ENCODE data around the gene NOTUM.
A peak's percentile ranks its signal among the peaks of the same experiment; 100 is the strongest.

NOTUM gene

GRCh38 chr17:81976332-81977210 lies 15.6 kb upstream of the NOTUM start:
- no peak for DNase-seq

DNA sequence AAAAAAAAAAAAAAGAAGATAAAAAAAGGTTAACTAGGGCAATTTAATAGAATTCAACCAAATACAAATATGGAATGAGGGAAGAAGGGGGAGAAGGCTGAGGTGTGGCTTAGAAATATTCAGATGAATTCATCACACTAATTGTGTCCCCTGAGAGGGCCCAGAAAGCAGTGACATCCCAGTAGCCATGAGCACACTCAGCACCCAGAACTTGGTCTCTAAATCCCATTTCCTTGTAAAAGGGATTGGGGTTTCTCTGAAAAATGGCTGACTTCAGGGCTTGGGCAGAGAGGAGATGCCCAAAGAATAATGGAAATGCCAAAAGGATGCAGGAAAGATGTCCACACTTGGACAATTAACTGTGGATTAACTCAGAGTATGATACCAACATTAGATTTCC lies 12.4 kb upstream of the NOTUM start:
- DNase-seq: no peak

DNA sequence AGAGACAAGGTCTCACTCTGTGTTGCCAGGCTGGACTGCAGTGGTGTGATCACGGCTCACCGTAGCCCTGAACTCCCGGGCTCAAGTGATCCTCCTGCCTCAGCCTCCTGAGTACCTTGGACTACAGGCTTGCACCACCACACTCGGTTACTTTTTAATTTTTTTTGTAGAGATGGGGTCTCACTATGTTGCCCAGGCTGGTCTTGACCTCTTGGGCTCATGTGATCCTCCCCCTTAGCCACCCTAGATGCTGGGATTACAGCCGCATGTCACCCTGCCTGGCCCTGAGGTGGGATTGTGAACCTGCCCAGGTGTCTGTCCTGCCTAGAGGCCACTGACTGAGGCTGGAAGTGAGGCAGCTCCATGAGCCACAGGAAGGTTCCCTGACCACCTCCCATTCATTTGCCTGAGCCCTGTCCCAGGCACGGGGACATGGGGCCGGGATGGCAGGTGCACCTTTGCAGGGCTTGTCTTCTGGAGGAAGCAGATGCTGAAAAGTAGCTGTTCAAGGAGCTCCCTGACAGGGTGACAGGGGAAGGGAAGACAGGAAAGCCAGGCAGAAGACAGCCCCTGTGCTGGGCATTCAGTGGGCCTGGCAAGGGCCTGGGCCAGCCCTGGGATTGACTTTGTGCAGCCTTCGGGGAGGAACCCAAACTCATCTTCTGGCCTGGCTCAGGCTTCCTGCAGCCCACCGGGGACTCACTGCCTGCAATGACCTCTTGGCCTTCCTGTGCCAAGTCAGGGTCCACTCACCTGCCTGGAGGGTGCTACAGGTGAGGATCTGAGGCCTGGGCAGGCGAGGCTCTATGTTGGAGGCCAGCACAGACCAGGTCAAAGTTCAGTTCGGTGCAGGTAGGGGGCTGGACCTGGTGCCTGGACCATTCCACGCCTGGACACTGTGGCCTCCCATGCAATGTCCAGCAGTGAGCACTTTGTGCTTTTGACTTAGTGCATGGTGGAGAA lies 8.1 kb upstream of the NOTUM start:
- no peak for DNase-seq

DNA sequence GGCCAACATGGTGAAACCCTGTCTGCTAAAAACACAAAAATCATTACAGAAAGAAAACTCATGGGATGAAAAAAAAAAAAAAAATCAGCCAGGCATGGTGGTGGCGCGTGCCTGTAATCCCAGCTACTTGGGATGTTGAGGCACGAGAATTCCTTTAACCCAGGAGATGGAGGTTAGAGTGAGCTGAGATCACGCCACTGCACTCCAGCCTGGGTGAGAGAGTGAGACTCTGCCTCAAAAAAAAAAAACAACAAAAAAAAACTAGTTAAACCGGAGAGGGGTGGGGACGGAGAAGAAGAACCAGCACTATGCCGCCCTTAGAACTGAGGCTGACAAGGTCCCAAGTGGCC lies 7.4 kb upstream of the NOTUM start:
- no peak for DNase-seq

DNA sequence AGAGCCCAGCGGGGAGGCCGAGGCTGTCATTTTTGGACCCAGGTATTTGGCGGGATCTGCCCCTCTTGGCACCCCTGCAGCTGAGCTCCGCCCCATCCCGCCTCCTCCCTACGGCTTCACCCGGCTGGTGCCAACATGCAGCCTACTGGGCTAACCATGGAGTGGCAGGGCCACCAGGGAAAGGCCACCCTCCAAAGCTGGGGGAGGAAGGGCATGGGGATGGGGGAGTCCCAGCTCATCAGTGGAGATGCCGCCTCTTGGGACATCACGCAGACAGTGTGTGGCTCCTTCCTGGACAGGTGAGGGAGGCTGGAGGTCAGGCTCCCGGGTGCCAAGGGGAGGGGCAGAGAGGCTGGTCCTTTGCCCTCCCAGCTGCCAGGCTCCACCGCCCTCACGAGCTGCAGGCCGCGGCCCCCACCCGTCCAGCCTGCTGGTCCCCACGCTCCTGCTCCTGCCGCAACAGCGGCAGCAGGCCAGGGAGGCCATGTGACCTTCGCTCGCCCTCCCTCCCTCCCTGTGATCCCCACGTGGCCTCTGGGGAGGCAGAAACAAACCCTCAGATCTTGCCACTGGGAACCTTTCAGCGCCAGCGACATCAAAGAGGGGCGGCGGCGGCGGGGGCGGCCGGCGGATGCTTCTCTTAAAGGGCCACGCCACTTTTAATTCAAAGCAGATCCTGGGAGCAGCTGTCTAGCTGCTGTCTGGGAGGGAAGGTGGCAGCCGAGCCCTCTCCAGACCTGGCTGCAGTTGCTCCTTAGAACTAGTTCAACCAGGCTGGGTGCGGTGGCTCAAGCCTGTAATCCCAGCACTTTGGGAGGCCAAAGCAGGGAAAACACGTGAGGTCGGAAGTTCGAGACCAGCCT lies 6.8 kb upstream of the NOTUM start:
- DNase-seq: peak; percentile 89

- DNase-seq: no peak
These were observed 6.2 kb upstream of the NOTUM start for GRCh38 chr17:81967244-81967532.

DNA sequence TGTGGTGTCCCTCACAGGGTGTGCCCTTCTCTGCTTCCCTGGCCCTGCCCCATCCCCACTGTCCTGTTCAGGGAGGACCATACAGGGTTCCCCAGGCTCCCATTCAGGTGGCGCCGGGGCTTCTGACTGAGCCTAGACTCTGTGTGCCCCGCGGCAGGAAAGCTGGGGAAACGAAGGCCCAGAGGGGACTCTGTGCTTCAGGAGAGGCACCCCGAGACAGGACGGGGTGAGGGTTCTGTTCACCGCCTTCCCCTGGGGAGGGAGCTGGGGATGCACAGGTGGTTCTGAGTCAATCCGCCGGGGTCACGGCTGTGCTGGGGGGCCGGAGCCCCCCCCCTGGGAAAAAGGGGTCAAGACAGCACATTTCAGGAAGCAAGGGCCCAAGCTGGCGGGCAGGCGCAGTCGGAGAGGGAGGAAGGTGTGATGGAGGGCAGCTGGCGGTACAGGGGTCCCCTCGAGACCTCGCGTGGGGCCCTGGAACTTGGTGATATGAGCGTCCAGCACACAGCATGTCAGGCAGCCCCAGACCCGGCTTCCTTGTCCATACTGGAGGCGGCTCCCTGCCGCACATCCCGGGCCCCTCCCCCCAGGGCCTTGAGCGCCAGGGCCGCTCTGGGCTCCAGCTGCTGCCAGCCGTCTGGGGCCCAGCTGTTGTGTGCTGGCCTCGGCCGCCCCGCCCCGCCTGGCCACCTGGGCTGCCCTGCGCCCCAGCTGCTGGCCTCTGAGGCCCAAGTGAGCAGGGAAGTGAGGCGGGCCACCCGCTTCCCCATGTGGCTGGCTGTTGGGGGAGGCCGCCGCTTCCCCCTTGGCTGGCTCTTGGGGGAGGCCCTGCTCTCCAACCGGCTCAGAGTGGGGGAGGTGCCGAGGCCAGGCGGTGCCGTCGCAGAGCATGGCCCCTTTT lies 5.6 kb upstream of the NOTUM start:
- peak; percentile 86 for DNase-seq

- DNase-seq: no peak
These were observed 3.3 kb upstream of the NOTUM start for GRCh38 chr17:81964081-81964849.

DNA sequence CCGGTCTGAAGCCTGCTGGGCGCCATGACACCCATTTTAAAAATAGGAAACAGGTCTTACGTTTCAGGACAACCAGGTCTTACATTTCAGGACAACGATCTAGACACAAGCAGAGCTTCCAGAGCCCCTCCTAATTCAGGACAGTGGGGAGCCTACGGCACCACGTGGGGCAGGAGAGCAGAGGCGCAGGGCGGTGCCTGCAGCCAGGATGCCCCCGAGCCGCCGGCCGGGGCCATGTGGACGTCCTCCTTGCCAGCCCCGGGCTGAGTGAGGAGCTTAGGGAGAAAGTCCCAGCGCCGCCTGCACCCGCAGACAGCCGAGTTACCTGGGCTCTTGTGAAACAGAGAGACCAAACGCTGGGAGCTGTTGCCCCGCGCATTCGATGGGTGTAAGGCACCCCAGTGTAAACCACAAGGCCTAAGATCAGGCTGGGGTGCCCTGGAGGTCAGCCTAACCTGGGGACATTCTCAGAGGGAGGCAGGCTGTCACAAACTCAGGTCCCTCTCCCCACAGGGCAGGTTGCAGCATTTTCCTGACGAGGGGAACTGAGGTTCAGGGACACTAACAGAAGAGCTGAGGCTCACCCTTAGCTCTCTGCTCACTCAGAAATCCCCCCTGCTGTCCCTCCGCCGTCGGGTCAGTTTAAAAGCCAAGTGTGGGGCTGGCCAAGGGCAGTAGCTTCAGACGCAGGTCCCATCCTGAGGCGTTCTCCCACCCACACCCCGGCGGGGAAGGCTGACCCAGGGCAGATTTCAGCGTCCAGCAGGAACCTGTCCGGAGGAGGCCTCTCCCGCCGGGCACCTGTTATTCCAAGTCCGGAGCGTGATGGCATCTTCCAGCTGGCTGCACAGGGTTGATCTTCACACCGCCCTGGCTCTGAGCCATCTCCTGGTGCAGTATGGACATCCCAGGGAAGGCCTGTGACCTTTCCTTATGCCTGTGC lies 1.8 kb upstream of the NOTUM start:
- no peak for DNase-seq

DNA sequence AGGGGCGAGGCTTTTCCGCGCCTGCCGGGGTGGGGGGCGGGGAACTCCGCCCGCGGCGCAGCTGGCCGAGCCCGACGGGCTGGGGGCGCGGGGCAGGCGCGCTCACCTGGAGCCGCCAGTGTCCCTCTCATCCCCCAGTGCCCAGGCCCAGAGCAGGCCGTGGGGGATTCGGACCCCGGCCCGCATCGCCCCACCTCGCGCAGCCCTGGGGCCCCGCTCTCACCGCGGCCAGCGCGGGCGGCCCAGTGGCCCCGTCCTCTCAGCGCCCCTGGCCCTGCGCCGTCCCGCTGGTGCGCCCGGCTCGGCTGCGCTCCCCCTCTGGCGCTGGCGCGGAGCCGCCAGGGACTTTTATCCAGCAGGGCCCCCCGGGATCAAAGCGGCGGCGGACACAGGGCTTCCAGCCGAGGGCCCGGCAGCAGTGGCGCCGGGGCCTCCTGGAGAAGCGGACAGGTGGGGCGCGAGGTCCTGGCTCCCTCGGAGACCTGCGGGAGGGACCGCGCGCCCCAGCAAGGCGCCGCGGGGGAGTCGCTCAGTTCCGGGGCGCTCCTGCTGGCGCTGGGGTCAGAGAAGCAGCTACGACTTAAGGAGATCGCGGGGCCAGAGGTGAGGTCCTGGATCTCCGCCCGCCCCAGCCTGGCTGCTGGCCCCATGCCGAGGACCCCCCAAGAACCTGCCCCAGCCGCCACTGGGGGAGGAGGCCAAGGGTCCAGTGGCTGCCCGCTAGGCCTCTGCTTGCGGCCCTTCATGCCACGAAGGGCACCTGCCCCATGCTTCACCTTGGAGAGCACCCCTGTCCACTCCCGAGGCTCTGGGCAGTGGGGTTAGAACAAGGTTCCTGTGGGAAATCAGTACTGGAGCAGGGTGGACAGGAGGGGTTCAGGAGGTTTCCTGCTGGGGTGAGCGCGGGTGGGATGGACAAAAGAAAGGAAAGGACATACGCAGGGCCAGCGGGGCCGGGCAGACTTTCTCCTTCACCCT lies 823 bp upstream of the NOTUM start:
- DNase-seq: no peak

GRCh38 chr17:81960130-81960958 lies 643 bp downstream of the NOTUM start:
- no peak for DNase-seq

DNA sequence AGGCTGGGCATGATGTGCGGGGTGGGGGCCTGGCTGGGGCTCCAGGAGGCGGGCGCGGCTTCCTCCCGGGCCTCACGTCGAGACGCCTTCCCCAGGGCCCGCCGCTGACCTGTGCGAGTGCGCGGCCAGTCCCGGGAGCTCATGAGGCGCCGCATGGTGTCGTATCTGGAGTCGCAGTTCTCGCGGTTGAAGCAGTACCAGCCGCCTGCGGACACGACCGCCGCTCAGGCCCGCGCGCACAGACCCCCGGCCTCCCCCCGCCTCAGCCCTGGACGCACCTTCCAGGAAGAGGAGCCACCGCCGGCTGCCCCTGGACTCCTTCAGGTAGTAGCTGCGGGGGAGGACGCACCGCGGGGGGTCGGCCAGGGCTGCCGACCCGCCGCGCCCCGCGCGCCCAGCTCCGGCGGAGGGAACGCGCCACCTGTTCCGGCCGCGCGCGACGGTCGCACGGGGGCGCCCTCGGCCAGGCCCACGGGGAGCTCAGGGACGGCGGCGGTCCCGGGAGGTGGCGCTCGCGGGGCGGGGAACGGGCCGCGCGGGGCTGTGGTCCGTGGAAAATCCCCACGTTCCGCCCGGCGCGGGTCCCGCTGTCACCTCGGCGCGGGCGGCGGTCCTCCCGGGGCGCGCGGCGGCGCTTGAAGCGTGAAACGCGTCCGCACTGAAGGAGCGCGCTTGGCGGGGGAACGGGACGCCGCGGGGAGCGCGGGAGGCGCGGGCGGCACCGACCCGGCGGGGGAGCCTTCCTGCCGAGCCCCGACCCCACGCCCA lies 1.4 kb downstream of the NOTUM start:
- no peak for DNase-seq

DNA sequence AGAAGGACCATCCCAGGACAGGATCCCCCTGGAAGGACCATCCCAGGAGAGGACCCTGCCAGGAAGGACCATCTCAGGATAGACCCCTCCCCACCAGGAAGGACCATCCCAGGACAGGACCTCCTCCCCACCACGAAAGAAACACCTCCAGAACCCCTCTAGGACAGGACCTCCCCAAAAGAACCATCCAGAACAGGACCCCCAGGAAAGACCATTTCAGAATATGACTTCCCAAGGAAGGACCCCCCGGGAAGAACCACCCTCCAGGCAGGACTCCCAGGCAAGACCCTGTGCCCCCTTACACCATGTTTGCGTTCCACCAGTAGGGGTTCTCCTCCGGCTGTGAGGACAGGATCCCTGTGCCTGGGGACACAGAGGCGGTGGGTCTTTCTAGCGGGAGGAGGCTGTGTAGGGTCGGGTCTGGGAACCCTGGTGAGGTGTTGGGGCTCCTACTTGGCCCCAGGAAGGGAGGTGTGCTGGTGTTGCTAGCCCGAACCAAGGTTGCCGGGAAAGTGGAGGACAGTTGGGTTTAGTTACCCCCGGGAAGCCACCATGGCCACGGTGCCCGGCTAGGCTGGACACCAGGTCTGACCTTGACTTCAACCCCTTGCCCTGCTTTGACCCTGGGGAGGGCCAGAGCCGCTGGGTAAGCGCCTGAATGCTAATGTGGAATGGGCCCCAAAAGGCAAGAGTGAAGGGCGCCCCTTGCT lies 2.2 kb downstream of the NOTUM start:
- no peak for DNase-seq

- no peak for DNase-seq
These were observed 3.1 kb downstream of the NOTUM start for GRCh38 chr17:81957691-81958432.

Data from left hindlimb (tissue), 1 donor.